ENCODE results near the gene ABI1. TPM values are rescaled to one million over a fixed set of nuclear protein-coding genes. Genes with fewer than 3 reads are reported as not detected.

The ABI1 gene
- total and polyA plus RNA-seq, 9 of the 15 experiments (the other 6 are each of a cell fraction or from before 2014, with no cell fraction given) = 22.1 to 52.3 (median 39.0) TPM

DNA sequence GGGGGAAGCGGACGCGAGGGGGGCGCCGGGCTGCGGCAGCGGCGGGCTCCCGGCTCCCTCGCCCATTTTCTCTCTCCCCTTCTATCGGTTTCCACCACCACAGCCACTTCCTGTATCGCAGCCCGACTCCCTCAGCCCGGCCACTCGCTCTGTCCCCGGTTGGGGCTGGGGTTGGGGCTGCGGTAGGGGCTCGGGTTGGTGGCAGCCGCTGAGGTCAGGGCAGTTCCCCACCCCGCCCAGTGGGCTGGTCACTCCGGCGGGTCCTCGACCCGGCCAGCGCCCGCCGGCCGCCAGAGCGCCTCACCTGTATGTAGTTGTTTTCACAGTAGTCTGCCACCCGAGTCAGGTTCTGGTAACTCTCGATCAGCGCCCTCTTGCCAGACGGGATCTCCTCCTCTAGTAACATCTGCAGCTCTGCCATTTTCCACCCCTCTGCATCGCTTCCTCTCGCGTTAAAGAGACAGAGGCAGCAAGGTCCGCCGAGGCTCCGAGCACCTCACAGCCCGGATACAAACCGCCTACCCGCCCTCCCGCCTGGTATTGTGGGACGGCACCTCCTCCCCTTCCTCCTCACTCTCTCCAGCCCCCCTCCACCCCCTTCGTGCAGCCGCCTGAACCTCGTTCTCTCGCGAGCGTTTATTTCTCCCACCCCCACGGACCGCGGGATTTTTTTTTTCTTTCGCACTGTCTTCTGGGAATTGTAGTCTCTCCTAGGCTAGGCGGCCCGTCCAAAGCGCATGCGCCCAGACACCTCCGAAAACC, at the start of gene ABI1 (continued):
- TF ChIP-seq ZBTB11 (CRISPR knock-in tag; IDR thresholded peaks at IDR 0.05) = peak in 1 of 3 experiments; percentile 54; a peak in 1 of 6 replicates
- TF ChIP-seq ETV5 (CRISPR knock-in tag; IDR thresholded peaks at IDR 0.05; ENCODE audit: low read depth) = 0 out of 2 replicates have a peak, but pooled peaks have one; percentile 9
- TF ChIP-seq FOXA1 (IDR thresholded peaks at IDR 0.05; ENCODE audit: borderline replicate concordance) = no peak
- TF ChIP-seq KHSRP (IDR thresholded peaks at IDR 0.05) = no peak
- TF ChIP-seq GABPB2 (CRISPR knock-in tag; conservative IDR thresholded peaks at IDR 0.05) = no peak
- no peak for TF ChIP-seq NR1H2 (CRISPR knock-in tag; IDR thresholded peaks at IDR 0.05)
- TF ChIP-seq PTRF (tag; IDR thresholded peaks at IDR 0.05) = no peak
- TF ChIP-seq, protein P1, sequence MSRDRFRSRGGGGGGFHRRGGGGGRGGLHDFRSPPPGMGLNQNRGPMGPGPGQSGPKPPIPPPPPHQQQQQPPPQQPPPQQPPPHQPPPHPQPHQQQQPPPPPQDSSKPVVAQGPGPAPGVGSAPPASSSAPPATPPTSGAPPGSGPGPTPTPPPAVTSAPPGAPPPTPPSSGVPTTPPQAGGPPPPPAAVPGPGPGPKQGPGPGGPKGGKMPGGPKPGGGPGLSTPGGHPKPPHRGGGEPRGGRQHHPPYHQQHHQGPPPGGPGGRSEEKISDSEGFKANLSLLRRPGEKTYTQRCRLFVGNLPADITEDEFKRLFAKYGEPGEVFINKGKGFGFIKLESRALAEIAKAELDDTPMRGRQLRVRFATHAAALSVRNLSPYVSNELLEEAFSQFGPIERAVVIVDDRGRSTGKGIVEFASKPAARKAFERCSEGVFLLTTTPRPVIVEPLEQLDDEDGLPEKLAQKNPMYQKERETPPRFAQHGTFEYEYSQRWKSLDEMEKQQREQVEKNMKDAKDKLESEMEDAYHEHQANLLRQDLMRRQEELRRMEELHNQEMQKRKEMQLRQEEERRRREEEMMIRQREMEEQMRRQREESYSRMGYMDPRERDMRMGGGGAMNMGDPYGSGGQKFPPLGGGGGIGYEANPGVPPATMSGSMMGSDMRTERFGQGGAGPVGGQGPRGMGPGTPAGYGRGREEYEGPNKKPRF (IDR thresholded peaks at IDR 0.05; ENCODE audit: low read depth, low read length) = no peak
- TF ChIP-seq TRIM25 (IDR thresholded peaks at IDR 0.05; ENCODE audit: borderline replicate concordance) = no peak
- TF ChIP-seq, protein P2, sequence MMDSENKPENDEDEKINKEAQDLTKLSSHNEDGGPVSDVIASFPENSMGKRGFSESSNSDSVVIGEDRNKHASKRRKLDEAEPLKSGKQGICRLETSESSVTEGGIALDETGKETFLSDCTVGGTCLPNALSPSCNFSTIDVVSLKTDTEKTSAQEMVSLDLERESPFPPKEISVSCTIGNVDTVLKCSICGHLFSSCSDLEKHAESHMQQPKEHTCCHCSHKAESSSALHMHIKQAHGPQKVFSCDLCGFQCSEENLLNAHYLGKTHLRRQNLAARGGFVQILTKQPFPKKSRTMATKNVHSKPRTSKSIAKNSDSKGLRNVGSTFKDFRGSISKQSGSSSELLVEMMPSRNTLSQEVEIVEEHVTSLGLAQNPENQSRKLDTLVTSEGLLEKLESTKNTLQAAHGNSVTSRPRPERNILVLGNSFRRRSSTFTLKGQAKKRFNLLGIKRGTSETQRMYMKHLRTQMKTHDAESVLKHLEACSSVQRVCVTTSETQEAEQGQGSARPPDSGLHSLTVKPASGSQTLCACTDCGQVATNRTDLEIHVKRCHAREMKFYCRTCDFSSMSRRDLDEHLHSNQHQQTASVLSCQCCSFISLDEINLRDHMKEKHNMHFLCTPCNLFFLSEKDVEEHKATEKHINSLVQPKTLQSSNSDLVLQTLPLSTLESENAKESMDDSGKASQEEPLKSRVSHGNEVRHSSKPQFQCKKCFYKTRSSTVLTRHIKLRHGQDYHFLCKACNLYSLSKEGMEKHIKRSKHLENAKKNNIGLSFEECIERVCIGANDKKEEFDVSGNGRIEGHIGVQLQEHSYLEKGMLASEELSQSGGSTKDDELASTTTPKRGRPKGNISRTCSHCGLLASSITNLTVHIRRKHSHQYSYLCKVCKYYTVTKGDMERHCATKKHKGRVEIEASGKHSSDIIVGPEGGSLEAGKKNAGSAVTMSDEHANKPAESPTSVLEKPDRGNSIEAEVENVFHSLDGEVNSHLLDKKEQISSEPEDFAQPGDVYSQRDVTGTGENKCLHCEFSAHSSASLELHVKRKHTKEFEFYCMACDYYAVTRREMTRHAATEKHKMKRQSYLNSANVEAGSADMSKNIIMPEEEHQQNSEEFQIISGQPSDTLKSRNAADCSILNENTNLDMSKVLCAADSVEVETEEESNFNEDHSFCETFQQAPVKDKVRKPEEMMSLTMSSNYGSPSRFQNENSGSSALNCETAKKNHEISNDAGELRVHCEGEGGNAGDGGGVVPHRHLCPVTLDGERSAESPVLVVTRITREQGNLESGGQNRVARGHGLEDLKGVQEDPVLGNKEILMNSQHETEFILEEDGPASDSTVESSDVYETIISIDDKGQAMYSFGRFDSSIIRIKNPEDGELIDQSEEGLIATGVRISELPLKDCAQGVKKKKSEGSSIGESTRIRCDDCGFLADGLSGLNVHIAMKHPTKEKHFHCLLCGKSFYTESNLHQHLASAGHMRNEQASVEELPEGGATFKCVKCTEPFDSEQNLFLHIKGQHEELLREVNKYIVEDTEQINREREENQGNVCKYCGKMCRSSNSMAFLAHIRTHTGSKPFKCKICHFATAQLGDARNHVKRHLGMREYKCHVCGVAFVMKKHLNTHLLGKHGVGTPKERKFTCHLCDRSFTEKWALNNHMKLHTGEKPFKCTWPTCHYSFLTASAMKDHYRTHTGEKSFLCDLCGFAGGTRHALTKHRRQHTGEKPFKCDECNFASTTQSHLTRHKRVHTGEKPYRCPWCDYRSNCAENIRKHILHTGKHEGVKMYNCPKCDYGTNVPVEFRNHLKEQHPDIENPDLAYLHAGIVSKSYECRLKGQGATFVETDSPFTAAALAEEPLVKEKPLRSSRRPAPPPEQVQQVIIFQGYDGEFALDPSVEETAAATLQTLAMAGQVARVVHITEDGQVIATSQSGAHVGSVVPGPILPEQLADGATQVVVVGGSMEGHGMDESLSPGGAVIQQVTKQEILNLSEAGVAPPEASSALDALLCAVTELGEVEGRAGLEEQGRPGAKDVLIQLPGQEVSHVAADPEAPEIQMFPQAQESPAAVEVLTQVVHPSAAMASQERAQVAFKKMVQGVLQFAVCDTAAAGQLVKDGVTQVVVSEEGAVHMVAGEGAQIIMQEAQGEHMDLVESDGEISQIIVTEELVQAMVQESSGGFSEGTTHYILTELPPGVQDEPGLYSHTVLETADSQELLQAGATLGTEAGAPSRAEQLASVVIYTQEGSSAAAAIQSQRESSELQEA (IDR thresholded peaks at IDR 0.05; ENCODE audit: low read depth) = no peak
